ENCODE data around the gene CCDC191. TPM values are rescaled to one million over a fixed set of nuclear protein-coding genes. Genes with fewer than 3 reads are reported as not detected.
A peak's percentile ranks its signal among the peaks of the same experiment; 100 is the strongest.

CCDC191 gene
- total RNA-seq, 1 donor from 2014 or later = 1.2 TPM

GRCh38 chr3:114034787-114035545 is 21.4 kb downstream of the CCDC191 start:
- TF ChIP-seq CTCF (conservative IDR thresholded peaks at IDR 0.05; ENCODE audit: low read depth, low read length) = no peak
- DNase-seq (ENCODE audit: low read depth) = no peak
- H3K4me3 ChIP-seq (ENCODE audit: low read depth, low read length) = no peak overlapping the region

GRCh38 chr3:114034211-114034610 is 22.1 kb downstream of the CCDC191 start:
- TF ChIP-seq CTCF (conservative IDR thresholded peaks at IDR 0.05; ENCODE audit: low read depth, low read length) = no peak
- H3K4me3 ChIP-seq (ENCODE audit: low read depth, low read length) = no peak overlapping the region
- DNase-seq (ENCODE audit: low read depth) = no peak

DNA sequence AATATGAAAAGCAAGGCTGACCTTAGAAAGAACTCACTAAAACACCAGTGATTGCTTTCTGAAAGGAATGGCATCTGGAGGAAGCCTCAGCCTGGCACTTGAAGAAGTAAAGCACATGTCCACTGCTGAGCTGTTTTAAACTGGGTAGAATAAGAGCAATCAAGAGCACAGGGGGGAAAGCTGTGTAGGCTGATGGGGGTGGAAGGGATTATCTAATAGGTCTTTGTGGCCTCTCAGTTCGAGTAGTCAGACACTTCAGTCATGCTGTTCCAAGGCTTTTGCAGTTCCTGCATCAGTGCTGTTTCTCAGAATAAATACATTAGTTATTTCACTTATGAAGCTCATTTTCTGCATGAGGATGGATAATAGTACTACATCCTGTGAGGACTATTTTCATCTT is 22.6 kb downstream of the CCDC191 start:
- TF ChIP-seq CTCF (conservative IDR thresholded peaks at IDR 0.05; ENCODE audit: low read depth, low read length) = no peak
- H3K4me3 ChIP-seq (ENCODE audit: low read depth, low read length) = no peak overlapping the region
- DNase-seq (ENCODE audit: low read depth) = no peak

- DNase-seq (ENCODE audit: low read depth) = no peak
- TF ChIP-seq CTCF (conservative IDR thresholded peaks at IDR 0.05; ENCODE audit: low read depth, low read length) = no peak
- H3K4me3 ChIP-seq (ENCODE audit: low read depth, low read length) = no peak overlapping the region
These were observed 30.0 kb downstream of the CCDC191 start for GRCh38 chr3:114026331-114026730.

DNA sequence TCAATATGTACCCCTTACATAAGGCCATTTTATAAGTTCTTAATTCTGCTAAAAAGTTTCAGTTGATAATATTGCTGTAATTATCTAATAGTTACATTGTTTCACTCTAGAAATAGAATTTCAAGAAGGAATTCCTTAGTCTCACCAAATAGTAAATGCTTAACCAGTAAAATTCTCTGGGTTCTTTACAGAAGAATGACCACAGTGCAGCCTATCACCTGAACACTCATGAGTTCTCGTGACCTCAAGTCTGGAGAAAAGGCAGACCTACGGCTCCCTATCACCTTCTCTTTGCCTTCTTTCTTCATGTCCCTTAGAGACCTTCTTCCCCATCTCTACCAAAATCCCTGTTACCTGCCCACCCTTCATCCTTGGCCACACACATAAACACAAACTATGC is 30.9 kb downstream of the CCDC191 start:
- peak; percentile 68 for DNase-seq (ENCODE audit: low read depth)
- no peak for TF ChIP-seq CTCF (conservative IDR thresholded peaks at IDR 0.05; ENCODE audit: low read depth, low read length)
- no peak overlapping the region for H3K4me3 ChIP-seq (ENCODE audit: low read depth, low read length)

- H3K4me3 ChIP-seq (ENCODE audit: low read depth, low read length) = no peak overlapping the region
- TF ChIP-seq CTCF (conservative IDR thresholded peaks at IDR 0.05; ENCODE audit: low read depth, low read length) = no peak
- DNase-seq (ENCODE audit: low read depth) = no peak
These were observed 34.1 kb downstream of the CCDC191 start for GRCh38 chr3:114022145-114022802.

Data from epithelial cell of proximal tubule (primary cell).